Frontal cortex (tissue), 4 donors: ENCODE measurements around the gene G2E3. TPM values are rescaled to one million over a fixed set of nuclear protein-coding genes. Genes with fewer than 3 reads are reported as not detected.
A peak's percentile ranks its signal among the peaks of the same experiment; 100 is the strongest.
"Not testable (repeated sequence)": the region's sequence is repeated elsewhere in the genome, so short reads cannot be mapped to it uniquely, and the experiment has no call there.

Experiments
- DNase-seq, 2 donors: peaks; one replicate each; pipeline ENCODE4 v3.0.0; 2012; ENCODE audit warnings: low spot score in 2 of 2
- FAIRE-seq: peaks from 2 replicates; lab custom pipeline; 2012; peaks lifted over from hg19 to GRCh38; lab: Jason Lieb, UNC
- total RNA-seq: library from RNA; depleted of rRNA; stranded (reverse); fragments of >200 nt; gene quantifications from one replicate; pipeline ENCODE4 v1.2.3, GENCODE V29; 2014
- donor health status: control.
- donor health status: control.
- donor health status: control.

G2E3 gene
- total RNA-seq, 1 donor from 2014 or later = 42.8 TPM

DNA sequence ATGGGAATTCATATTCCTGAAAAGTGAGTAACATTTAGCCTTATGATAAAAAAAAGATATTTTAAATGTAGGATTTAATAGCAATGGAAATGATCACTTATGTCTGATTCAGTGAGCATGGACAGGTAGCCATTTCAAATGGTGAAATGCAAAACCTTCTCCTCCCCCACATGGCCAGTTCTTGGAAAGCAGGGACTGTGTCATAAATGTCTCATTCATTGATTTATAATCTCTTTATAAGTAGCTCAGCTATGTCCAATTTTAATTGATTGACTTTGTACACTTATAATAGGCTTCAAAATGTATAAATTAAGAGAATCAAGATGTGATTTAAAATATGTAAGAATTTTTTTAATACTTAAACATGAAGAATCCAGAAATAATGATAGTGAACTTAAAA, 38.5 kb downstream of the G2E3 start:
- FAIRE-seq = no peak
- DNase-seq = no peak

DNA sequence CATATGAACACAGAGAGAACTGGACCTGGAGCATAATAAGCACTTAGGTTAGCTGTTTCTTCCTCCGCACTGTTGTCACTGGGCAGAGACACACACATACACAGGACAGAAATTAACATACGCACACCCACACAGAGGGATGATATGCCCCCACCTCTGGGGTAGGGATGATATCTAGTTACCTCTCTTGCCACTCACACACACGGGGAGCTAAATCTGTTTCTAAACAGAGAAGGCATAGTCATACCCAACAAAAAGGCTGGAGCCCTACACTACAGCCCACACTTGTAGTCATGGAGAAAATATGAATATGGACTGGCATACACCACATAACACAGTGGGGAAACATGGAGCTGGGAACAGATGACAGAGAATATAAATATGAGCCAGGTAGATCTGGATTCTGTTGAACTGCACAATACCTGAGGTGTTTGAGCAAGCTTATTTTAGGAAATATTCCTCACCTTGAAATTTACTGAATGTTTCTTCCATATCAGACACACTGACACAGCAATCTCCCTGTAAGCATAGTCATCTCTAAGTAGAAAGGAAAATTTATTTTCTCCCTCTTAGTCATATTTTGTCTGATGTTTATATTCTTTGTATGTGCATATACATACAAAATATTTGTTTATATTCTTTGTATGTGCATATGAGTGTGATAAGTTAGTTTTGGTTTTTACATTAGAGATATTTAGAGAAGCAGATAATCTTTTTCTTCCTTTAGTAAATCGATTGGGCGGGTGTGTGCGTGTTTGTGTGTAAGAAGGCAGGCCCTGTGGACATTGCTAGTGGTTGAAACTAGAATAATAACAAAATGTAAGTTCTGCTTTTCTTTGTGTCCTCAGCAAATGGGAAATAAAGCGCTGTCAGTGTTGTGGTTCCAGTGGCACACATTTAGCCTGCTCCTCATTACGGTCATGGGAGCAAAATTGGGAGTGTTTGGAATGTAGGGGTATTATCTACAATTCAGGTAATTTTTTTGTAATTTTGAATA, 42.3 kb downstream of the G2E3 start:
- FAIRE-seq (no peak), DNase-seq (no peak)

DNA sequence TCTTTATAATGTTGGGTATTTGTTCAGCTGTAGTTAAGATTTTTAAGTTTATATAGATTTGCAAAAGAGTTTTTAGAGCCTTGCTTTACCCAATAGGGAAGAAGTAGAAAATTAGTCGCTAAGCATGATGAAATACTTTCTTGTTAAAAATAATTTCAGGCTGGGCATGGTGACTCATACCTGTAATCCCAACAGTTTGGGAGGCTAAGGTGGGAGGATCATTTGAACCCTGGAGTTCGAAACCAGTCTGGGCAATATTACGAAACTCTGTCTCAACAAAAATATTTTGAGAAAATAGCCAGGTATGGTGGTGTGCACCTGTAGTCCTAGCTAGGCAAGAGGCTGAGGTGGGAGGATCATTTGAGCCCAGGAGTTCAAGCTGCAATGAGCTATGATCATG, 44.4 kb downstream of the G2E3 start:
- no peak for FAIRE-seq

DNA sequence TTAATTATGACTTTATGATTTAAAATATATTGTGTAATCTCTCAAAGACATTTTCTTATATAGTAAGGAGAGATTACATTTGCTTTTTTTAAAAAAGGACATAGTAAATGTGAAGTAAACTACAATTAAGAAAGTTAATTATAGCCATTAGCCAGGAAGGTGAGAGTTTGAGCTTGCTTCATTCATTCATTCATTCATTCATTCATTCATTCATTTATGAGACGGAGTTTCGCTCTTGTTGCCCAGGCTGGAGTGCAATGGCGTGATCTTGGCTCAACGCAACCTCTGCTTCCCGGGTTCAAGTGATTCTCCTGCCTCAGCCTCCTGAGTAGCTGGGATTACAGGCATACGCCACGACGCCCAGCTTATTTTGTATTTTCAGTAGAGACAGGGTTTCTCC, 45.7 kb downstream of the G2E3 start:
- DNase-seq, FAIRE-seq: not testable (repeated sequence)

More for the DNA sequence above, 44.4 kb downstream of the G2E3 start:
- no peak for DNase-seq

DNA sequence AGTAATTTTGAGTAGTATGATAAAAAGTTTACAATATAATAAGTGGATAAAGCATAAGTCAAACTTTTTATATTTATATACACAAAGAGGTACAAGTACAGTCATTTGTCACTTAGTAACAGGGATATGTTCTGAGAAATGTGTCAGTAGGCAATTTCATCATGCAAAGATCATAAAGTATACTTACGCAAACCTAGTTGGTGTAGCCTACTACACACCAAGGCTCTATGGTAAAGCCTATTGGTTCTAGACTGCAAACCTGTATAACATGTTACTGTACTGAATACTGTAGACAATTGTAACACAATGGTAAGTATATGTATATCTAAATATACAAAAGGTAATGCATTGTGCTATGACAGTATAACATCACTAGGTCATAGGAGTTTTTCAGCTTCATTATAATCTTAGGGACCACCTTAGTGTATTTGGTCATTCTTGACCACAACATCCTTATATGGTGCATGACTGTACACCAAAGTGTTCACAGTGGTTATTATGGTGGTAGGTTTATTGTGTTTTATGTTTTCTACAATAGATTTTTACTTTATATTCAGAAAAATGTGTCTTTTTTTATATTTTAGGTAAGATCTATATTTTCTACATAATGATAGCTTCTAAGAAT, 48.3 kb downstream of the G2E3 start:
- FAIRE-seq = peak; percentile 55
- DNase-seq = no peak

DNA sequence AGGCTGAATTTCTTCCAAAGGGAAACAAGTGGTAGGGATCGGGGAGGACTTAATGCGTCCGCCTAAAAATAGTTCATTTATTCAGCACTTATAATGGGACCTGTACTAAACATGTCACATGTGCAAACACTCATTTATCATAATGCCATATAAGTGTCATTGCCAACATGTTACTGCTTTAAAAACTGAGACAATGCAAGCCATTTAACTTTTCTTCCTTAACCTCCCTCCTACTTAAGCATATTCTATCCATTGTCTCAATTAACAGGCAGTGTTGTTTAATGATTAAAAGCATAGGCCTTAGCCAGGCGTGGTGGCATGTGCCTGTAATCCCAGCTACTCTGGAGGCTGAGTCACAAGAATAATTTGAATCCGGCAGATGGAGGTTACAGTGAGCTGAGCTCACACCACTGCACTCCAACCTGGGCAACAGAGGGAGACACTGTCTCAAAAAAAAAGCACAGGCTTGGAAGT, 49.6 kb downstream of the G2E3 start:
- DNase-seq = no peak
- FAIRE-seq = no peak

DNA sequence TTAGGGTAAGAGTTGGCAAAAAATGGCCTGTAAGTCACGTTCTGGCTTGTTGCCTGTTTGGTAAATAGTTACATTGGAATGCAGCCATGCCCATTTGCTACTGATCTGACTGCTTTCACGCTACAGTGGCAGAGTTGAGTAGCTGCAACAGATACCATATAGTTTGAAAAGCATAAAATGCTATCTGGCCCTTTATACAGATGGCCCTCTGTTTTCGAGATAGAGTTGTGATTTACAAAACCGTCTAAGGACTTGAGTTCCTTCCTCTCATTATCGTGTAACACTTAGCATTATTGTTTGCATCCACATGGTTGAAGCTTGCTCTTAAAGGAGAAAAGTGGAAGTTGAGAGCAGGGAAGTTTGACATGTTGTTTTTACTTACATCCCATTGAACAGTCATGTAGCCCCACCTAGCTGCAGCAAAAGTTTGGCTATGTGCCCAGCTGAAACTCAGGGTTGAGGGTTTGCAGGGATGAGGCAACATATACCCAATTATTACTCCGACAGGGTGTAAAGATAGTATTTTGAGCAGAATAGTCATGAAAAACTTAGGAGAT, 51.9 kb downstream of the G2E3 start:
- no peak for FAIRE-seq

DNA sequence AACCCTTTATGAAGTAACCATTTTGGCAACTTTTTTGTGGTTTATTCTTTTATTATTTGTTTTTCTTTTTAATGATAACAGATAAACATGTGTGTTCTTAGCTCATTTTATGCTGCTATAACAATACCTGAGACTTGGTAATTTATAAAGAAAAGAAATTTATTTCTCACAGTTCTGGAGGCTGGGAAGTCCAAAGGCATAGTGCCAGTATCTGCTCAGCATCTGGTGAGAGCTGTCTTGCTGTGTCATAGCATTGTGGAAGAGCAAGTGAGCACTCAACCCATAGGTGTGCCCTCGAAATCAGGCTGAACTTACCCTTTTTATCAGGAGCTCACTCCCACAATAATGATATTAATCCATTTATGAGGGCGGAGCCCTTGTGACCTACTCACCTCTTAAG, 55.2 kb downstream of the G2E3 start:
- FAIRE-seq (no peak), DNase-seq (no peak)

More for the DNA sequence above, 51.9 kb downstream of the G2E3 start:
- DNase-seq = peak in 1 of 2 donors; percentile 16

DNA sequence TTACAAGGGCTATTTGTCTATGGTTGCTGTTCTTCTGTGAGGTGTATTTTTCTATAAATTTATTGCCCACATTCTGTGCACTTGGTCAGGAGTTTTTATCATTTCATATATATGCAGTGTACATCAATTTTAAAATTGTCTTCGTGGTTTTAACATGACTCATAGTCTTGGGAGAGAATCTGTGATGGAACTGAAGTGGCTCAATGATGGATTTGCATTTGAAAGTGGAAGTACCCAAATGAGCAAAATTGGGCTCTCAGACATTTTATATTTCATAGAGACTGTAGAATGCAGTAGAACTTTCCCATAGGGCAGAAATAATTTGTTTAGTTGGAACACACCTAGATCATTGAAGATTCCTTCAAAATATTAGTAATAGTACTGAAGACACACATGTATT, 61.2 kb downstream of the G2E3 start:
- DNase-seq = no peak
- no peak for FAIRE-seq

DNA sequence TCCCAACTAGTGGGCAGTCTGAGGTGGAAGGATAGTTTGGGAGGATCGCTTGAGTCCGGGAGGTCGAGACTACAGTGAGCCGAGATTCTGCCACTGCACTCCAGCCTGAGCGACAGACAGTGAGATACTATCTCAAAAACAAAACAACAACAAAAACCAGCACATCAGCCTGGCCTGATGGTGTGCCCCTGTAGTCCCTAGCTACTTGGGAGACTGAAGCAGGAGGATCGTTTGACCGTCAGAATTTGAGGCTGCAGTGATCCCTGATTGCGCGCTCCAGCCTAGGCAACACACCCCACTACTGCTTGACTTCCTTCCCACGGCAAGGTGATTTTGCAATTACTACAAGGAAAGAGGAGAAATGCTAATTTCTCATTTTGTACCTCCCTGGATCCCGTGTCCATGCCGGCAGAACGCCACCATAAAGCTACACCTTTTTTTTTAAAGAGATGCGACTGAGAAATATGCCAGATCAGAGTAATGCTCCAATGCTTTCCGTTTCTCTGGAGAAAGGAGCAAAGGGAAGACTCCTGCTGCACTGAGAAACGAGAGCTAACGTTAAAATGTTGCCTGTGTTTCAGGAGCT, 62.5 kb downstream of the G2E3 start:
- peak in 1 of 2 donors; percentile 5 for DNase-seq
- FAIRE-seq = no peak

DNA sequence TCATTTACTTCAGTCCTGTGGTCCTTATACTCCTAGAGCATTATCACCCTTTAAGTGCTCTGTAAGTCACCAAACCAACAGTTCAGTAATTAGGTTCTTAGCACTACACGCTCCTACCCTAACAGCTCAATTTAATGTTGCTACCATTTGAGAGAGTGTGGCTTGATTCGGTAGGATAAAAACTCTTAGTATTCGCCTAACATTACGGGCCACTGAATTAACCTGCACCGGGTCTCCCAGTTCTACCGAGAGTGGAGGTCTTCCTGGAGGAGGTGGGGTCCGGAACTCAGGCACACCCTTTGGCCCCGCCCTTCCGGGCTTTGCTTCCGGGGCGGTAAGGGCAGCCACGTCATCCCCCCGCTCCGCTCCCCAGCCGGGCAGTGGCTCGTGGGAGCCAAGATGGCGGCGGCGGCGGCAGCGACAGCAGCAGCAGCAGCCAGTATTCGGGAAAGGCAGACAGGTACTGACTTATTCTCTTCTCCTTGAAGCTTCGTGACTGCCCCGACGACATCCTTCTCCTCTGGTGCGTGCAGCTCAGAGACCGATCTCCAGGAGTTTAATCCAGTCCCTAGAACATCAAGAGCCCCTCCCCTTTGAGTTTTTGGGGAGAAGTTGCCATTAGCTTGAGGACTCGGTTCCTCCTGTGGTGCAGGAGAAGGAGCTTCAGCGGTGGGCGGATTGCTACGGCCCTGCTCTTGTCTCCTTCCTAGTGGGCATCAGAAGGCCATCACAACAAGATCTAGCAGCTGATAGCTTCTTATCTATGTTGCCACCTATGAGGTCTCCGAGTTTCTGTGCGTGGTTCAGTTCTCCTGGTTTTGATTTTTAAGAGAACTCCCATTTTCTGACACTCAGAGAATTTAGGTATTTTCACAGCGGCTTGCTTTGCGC, 63.2 kb downstream of the G2E3 start, which contains the start of gene SCFD1:
TSS of gene SCFD1 (plus strand) at position 380 of the 891 bp plus-strand sequence. CDS start at position 400, 20 bp downstream.
- no peak for FAIRE-seq
- DNase-seq = peak; percentile 64 to 83

DNA sequence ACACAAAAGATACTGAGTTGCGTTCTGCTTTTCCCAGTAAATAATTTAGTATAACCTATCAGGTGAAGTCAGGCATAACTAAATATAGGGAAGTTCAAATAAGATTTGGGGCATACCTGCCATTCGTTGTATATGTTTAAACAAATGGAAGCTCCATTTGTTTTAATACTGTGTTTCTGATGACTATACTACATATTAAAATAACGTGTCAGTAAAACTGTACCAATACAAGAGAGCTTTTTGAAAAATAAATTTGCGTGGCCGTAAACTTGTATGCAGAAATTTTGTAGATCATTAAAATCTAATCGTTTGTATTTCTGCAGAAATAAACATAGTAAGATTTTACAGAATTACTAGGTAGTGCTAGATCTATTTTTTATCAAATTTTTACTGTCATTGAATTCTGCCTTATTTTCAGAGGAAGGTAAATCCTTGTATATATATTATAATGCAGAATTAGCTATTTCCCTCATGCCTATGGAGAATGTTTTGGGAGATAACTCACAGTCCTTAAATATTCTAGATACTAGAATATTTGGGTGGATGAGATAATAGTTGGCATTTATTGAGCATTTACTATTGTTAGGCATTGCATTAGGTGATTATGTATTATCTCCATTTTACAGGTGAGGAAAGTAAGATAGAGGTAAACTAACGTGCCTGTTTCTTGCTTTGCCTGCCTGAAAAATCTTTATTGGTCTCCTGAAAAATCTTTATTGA, 64.6 kb downstream of the G2E3 start:
- FAIRE-seq (no peak), DNase-seq (no peak)

DNA sequence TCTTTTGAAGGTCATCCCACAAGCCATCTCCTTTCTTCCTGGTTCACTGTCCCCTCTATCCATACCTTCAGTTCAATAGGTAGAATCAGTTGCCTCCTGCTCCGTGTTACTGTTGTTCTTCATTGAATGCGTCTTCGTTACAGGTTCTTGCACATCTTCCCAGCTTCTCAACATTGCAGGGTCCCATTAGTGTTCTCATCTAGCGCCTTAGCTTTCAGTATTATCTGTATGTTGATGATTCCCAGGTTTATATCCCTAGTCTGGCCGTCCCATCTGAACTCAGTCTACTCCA, 65.1 kb downstream of the G2E3 start:
- FAIRE-seq = no peak

DNA sequence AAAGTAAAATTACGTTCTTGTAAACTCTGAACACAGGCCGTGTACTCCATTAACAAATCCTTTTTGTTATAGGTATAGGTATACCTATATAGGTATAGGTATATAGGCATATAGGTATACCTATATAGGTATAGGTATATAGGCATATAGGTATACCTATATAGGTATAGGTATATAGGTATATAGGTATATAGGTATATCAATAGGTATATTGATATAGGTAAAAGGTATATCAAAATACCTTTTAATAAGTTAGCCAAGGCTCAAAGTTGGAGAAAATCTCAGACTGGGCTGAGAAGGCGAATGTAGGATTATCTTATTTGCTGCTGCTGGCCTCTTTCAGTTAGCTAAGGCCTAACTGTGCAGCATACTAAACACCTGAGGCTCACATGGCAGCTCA, 66.6 kb downstream of the G2E3 start:
- DNase-seq = no peak
- no peak for FAIRE-seq

More for the DNA sequence above, 65.1 kb downstream of the G2E3 start:
- DNase-seq = no peak

DNA sequence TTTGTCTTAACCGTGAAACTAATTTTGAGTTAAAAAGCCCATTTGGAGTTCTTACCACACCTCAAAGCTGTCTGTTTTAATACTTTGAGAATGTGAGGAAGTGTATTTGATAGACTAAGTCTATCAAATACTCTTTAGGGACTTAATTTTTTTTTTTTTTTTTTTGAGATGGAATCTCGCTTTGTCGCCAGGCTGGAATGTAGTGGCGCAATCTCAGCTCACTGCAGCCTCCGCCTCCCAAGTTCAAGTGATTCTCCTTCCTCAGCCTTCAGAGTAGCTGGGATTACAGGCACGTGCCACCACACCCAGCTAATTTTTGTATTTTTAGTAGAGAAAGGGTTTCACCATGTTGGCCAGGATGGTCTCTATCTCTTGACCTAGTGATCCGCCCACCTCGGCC, 70.5 kb downstream of the G2E3 start:
- not testable (repeated sequence) for DNase-seq, FAIRE-seq

DNA sequence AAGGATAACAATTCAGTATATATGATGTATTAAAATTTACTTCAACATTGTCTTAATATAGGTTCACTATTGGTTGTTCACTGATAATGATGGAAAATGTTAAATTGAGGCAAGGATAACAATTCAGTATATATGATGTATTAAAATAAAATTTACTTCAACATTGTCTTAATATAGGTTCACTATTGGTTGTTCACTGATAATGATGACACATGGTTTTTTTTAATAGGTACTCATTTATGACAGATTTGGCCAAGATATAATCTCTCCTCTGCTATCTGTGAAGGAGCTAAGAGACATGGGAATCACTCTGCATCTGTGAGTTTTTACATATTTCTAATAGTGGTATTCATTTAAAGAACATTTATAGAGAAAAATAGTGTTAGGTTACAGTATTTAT, 71.3 kb downstream of the G2E3 start:
- DNase-seq (no peak), FAIRE-seq (no peak)

DNA sequence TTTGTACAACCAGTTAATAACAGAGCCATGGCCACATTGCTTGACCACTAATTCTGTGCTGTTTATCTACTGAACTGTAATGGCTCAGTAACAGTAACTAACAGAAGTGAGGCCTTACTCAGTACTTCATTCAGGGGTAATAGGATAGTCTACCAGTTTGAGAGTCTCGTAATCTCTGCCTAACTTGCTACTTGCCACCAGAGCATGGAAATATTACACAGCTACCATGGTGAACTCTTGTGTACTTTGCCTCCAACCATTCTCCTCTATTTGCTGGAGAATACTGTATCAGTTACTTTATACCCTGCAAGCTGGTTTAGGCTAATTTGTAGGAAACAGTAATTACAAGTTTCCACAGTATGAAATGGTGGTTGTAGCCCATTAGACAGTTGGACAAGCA, 73.8 kb downstream of the G2E3 start:
- DNase-seq (no peak), FAIRE-seq (no peak)

DNA sequence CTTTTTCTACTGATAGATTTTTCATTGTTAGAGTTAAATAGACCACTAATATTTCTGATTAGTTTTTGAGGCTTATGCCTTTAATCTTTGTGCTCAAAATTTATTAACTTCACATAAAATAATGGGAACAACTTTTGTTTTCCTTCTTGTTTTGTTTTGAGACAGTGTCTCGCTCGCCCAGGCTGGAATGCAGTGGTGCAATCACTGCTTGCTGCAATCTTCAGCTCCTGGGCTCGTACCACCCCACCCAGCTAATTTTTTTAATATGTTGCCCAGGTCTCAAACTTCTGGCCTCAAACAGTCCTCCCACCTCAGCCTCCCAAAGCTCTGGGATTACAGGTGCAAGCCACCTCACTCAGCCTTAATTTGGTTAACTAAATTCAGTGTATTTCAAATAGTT, 80.0 kb downstream of the G2E3 start:
- no peak for DNase-seq
- no peak for FAIRE-seq

DNA sequence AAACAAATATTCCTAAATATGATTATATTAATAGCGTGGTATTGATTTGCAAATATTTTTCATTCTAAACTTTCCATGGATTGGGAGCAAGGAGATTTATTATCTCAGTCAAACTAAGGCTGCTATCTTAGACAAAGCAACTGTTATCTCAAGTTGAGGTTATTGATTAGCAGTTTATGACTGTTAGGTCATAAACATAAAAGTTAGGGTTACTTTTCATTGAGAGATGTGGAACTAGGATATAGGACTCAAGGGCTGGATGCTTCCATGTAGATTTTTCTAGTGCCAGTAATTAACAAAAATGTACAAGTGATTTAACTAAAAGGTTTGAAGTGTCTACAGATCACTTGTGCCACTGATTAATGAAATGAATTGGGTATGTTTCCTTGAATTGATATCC, 82.2 kb downstream of the G2E3 start:
- no peak for DNase-seq
- FAIRE-seq = no peak
